ENCODE results near the gene GPM6B. TPM values are rescaled to one million over a fixed set of nuclear protein-coding genes. Genes with fewer than 3 reads are reported as not detected.

Gene GPM6B
- total and polyA plus RNA-seq, 3 donors from 2014 or later, result 5.4 to 10.2 (median 8.5) TPM

DNA sequence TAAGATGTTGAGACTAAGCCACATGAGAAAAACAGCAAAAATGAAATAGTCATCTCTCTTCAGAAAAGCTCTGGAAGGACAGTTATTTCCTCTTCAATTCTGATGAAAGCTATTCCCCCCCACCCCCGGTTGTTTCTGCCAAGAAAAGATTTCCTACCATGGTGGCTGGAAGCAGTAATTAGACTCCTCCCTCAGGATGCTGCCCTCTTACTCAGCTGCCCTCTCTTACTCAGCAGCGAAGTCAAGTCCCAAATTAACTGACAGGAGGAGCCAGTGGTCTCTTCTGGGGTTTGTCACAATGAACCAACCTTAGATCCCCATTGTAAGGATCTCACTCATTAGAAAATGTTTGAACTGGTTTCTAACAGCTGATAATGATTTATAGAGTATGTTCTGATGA is 38.0 kb downstream of the GPM6B start:
- DNase-seq, result no peak
- Histone ChIP-seq H3K4me3 (no peak overlapping the region), H3K9me3 (no peaks in the 10 kb centered on the region), H3K4me1 (no peaks in the 10 kb centered on the region), H3K36me3 (ENCODE audit: low read depth, missing control alignments) (no peaks in the 10 kb centered on the region), H3K27me3 (no peaks in the 10 kb centered on the region), H3K27ac (no peak overlapping the region)
- intact Hi-C loops (cut with DNase I; ENCODE audit: low total_unique reads), result no loop called here
- WGBS, 2 donors, result 56 to 72% methylated on average over 2 of the region's 2 CpGs
- TF ChIP-seq, protein P1, sequence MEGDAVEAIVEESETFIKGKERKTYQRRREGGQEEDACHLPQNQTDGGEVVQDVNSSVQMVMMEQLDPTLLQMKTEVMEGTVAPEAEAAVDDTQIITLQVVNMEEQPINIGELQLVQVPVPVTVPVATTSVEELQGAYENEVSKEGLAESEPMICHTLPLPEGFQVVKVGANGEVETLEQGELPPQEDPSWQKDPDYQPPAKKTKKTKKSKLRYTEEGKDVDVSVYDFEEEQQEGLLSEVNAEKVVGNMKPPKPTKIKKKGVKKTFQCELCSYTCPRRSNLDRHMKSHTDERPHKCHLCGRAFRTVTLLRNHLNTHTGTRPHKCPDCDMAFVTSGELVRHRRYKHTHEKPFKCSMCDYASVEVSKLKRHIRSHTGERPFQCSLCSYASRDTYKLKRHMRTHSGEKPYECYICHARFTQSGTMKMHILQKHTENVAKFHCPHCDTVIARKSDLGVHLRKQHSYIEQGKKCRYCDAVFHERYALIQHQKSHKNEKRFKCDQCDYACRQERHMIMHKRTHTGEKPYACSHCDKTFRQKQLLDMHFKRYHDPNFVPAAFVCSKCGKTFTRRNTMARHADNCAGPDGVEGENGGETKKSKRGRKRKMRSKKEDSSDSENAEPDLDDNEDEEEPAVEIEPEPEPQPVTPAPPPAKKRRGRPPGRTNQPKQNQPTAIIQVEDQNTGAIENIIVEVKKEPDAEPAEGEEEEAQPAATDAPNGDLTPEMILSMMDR (IDR thresholded peaks at IDR 0.05), result no peak

DNA sequence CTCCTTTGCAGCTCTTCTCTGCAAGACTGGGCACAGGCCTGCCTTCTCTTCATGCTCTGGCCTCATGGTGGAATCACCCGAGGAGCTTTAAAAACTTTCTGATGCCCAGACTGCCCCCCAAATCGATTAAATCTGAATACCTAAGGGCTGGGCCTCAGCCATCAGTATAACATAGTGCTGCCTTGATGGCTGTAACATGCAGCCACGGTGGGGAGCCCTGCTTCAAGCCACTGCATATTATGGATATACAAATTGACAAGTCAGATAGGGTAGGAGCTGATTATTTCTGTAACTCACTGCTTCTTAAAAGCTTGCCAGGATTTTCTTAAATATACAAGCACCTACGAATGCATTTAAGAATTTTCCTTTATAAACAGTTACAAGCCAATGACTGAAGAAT is 40.5 kb downstream of the GPM6B start:
- Histone ChIP-seq H3K27ac (no peak overlapping the region), H3K9me3 (no peaks in the 10 kb centered on the region), H3K27me3 (no peaks in the 10 kb centered on the region), H3K4me3 (no peak overlapping the region), H3K36me3 (ENCODE audit: low read depth, missing control alignments) (no peaks in the 10 kb centered on the region), H3K4me1 (no peaks in the 10 kb centered on the region)
- intact Hi-C loops (cut with DNase I; ENCODE audit: low total_unique reads), result no loop called here
- TF ChIP-seq POLR2A (IDR thresholded peaks at IDR 0.05), result no peak
- TF ChIP-seq, protein P1 (IDR thresholded peaks at IDR 0.05), result no peak
- DNase-seq, result no peak
- WGBS, 2 donors, result 77 to 89% methylated on average over 4 of the region's 4 CpGs

- no peaks in the 10 kb centered on the region for H3K4me1 ChIP-seq
- H3K36me3 ChIP-seq (ENCODE audit: low read depth, missing control alignments), result no peaks in the 10 kb centered on the region
- TF ChIP-seq, protein P1 (IDR thresholded peaks at IDR 0.05), result no peak
- TF ChIP-seq POLR2A (IDR thresholded peaks at IDR 0.05), result no peak
- no peaks in the 10 kb centered on the region for H3K9me3 ChIP-seq
- no peak overlapping the region for H3K4me3 ChIP-seq
- DNase-seq, result no peak
- H3K27me3 ChIP-seq, result no peaks in the 10 kb centered on the region
- no peak overlapping the region for H3K27ac ChIP-seq
- intact Hi-C loops (cut with DNase I; ENCODE audit: low total_unique reads), result no loop called here
- 87 to 94% methylated on average over 3 of the region's 3 CpGs for WGBS, 2 donors
Observed at GRCh38 chrX:13775837-13776236, 41.1 kb downstream of the GPM6B start.

DNA sequence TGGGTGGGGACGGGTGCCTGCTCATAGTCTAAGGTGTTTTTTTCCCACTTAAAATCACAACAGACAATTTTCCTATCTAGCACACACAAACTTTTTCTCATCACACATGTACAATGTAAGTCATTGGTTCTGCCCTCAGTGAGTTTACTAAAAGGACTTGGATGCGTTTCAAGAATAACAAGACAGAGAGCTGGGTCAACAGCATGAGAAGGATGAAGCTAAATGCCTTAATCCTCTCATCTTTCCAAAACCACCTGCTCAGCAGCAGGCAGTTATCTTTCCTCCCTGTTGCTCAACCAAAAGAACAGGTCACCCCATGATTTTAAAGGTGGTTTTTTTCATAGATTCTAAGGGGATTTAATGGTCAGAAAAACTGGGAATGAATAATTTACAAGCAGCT is 42.2 kb downstream of the GPM6B start:
- TF ChIP-seq, protein P1 (IDR thresholded peaks at IDR 0.05), result no peak
- no peak for TF ChIP-seq POLR2A (IDR thresholded peaks at IDR 0.05)
- Histone ChIP-seq H3K27me3 (no peaks in the 10 kb centered on the region), H3K4me1 (no peaks in the 10 kb centered on the region), H3K27ac (no peak overlapping the region), H3K4me3 (no peak overlapping the region), H3K36me3 (ENCODE audit: low read depth, missing control alignments) (no peaks in the 10 kb centered on the region), H3K9me3 (no peaks in the 10 kb centered on the region)
- DNase-seq, result no peak
- intact Hi-C loops (cut with DNase I; ENCODE audit: low total_unique reads), result no loop called here
- WGBS, 2 donors, result 92 to 93% methylated on average over 2 of the region's 2 CpGs

DNA sequence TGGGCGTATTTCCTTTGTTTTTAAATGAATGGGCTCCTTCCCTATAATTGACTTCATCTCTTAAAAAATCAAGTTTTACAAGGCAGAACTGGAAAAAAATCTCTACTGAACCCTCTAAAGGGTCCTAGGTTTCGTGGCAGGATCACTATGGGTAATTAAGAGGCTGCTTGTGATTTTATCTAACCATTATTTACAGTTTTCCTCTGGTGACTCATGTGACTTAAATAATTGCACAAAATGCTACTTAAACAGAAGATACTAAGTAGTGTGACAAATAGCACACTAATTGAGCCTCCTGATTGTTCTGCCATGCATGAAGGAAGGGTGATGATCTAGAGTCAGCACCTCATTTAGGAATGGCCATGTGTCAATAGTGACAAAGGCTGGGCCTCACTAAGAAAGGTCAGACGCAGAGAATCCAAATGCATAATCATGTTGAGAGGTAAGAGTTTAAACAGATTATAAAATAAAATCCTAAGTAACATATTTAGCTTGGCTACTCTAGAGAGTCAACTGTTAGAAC is 46.8 kb downstream of the GPM6B start:
- H3K27ac ChIP-seq, result no peak overlapping the region
- no peak for DNase-seq
- H3K9me3 ChIP-seq, result no peaks in the 10 kb centered on the region
- no peak for TF ChIP-seq POLR2A (IDR thresholded peaks at IDR 0.05)
- TF ChIP-seq, protein P1 (IDR thresholded peaks at IDR 0.05), result no peak
- H3K27me3 ChIP-seq, result no peaks in the 10 kb centered on the region
- H3K36me3 ChIP-seq (ENCODE audit: low read depth, missing control alignments), result no peaks in the 10 kb centered on the region
- intact Hi-C loops (cut with DNase I; ENCODE audit: low total_unique reads), result no loop called here
- WGBS, 2 donors, result 92% methylated on average over 3 of the region's 3 CpGs
- peaks cover 2% of the 10 kb centered on the region for H3K4me1 ChIP-seq
- H3K4me3 ChIP-seq, result no peak overlapping the region
